HL-60 (cell line): ENCODE data around the gene KIRREL1.

Experiments used
- DNase-seq, 2 experiments: peaks; one replicate each; pipeline ENCODE4 v3.0.0-alpha.2; 2010 to 2020; ENCODE audit warnings: low read depth in 1 of 2, low spot score in 1 of 2
- H3K27ac ChIP-seq: fragments of 250-450 bp; sonication (Bioruptor Pico); replicated peaks from 2 replicates; pipeline ENCODE4 v1.5.1; 2020; ENCODE audit warnings: mild to moderate bottlenecking, moderate library complexity
- H3K27me3 ChIP-seq: fragments of 250-450 bp; sonication (Bioruptor Pico); 2 replicates; pipeline ENCODE4 v1.5.1; 2021; ENCODE audit warnings: mild to moderate bottlenecking, moderate library complexity; ENCODE audit not compliant: insufficient read depth, poor library complexity, severe bottlenecking
- H3K4me3 ChIP-seq: replicated peaks from 2 replicates; pipeline ENCODE4 v1.5.1; 2011; ENCODE audit warnings: mild to moderate bottlenecking, control low read depth, low read length; ENCODE audit not compliant: insufficient read depth
- CTCF ChIP-seq: IDR thresholded peaks from one replicate; pipeline ENCODE4 v1.5.1; 2011; ENCODE audit warnings: low read length, control low read depth, inconsistent platforms; ENCODE audit not compliant: insufficient read depth
- GABPA ChIP-seq: IDR thresholded peaks from 2 replicates; pipeline ENCODE4 v1.6.1; 2012; ENCODE audit warnings: low read depth
- POLR2AphosphoS5 ChIP-seq: IDR thresholded peaks from 2 replicates; pipeline ENCODE4 v1.6.1; 2012; ENCODE audit warnings: low read depth
- REST ChIP-seq: IDR thresholded peaks from 2 replicates; pipeline ENCODE4 v1.6.1; 2012; ENCODE audit warnings: low read depth; ENCODE audit not compliant: insufficient replicate concordance
- SPI1 ChIP-seq: IDR thresholded peaks from 2 replicates; pipeline ENCODE4 v1.6.1; 2012; ENCODE audit warnings: low read depth, mild to moderate bottlenecking, borderline replicate concordance

The KIRREL1 gene

GRCh38 chr1:157975228-157975950 lies 18.1 kb upstream of the KIRREL1 start:
- H3K27ac ChIP-seq: no peak overlapping the region
- no peak overlapping the region for H3K4me3 ChIP-seq
- no peaks in the 10 kb centered on the region for H3K27me3 ChIP-seq
- DNase-seq: no peak
- TF ChIP-seq SPI1: no peak
- TF ChIP-seq GABPA: no peak
- TF ChIP-seq CTCF: no peak
- TF ChIP-seq REST: no peak

- H3K27me3 ChIP-seq: no peaks in the 10 kb centered on the region
- no peak for DNase-seq
- no peak overlapping the region for H3K4me3 ChIP-seq
- no peak overlapping the region for H3K27ac ChIP-seq
- TF ChIP-seq SPI1 (no peak), REST (no peak), GABPA (no peak), POLR2AphosphoS5 (no peak), CTCF (no peak)
These were observed 16.6 kb upstream of the KIRREL1 start for GRCh38 chr1:157976888-157977287.

GRCh38 chr1:157978586-157979403 lies 14.7 kb upstream of the KIRREL1 start:
- TF ChIP-seq POLR2AphosphoS5 (no peak), SPI1 (no peak), CTCF (no peak), REST (no peak), GABPA (no peak)
- no peak for DNase-seq
- no peak overlapping the region for H3K27ac ChIP-seq
- H3K27me3 ChIP-seq: no peaks in the 10 kb centered on the region
- H3K4me3 ChIP-seq: no peak overlapping the region
